Middle frontal gyrus (tissue), 1 donor: Measurements from ENCODE around the gene CLCNKA.
"Not testable (repeated sequence)": the region's sequence is repeated elsewhere in the genome, so short reads cannot be mapped to it uniquely, and the experiment has no call there.

Experiments
- DNase-seq: peaks from one replicate; pipeline ENCODE4 v3.0.0-alpha.2; 2015; ENCODE audit warnings: low spot score; ENCODE audit errors: extremely low spot score

Gene CLCNKA

DNA sequence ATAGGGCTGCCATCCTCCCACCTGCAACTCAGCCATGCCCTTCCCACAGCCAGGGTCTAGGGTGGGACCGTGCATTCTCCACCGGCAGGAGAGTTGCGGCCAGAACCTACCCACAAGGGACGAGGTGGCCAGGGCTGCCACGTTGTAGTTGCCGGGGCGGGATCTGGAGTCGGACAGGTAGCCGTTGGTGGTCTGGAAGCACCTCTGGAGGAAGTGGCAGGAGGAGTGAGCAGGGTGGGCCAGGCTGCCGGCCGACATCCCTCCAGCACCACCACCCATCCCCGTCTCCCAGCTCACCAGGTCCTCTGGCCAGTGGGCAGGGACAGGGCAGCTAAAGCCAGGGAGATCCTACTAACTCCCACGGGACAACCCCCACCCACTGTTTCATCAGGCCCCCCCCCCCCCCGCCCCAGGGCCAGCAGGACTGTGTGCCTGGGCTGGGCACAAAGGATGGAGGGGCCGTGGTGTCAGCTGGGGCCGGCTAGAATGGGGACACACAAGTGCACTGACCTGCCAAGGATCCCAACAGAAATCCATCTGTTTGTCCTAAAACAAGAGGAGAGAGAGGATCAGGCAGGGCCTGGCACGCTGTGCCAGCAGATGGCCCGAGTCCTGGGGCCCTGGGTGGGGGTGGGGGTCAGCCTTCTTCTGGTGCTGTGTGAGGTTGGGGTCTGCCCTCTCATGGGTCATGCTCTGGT, 40.3 kb downstream of the CLCNKA start:
- not testable (repeated sequence) for DNase-seq

DNA sequence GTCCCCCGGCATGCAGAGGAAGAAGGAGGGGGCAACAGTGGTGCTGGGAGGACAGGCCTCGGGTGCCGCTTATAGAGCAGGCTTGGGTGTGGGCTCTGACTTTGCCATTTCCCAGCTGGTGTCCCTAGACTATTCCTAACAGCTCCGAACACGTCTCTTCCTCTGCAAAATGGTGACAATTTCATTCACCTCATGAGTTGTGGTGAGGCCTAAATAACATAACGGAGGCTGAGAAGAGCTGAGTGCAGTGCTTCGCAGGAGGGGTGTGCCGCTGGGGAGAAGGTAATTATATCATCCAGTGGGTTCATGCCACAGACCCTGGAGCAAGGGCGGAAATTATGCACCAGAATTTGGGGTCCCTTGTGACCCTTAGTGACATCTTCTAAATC, 40.8 kb downstream of the CLCNKA start:
- not testable (repeated sequence) for DNase-seq

DNA sequence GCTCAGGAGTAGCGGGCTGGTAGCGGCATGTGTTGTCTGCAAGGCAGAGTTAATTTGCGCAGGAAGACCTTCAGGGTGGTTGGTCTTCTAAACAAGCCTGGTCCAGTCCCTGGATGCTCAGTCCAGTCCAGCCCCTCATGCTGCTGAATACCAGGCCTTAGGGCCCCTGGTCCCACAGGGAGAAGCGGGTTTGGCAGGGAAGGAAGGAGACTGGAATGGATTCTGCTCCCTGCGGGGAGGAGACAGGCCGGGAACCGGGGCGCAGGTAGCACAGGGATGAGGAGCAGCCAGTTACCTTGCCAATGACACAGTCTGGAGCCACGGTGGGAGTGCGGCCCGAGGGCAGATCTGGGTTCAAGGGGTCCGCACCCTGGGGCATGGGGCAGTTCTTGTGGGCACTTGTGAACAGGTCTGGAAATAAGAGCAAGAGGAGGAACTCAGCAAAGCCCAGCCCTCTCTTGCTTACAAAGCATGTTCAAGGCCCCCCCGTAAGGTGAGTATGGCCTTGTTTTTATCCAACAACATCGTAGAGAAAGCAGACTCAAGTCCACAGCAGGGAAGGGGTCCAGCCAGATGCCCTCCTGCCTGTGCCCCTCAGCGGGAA, 41.5 kb downstream of the CLCNKA start:
- no peak for DNase-seq

DNA sequence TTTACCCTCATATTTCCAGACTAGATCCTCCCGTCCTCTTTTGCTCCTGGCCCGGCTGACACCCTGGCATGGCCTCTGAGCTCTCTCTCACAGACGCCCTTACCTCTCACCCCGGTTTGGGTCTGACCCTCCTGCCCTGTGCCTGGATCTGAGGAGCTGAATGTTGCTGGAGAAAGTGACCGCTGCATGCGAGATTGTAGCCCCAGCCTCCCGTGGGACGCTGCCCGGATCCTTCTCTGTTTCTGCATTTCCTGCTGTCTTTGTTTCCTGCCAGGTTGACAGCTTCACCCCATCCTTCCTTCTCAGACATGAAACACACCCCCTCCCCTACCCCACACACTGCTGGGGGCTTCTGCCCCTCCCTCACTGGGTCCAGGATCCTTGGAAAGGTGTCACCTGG, 42.1 kb downstream of the CLCNKA start:
- DNase-seq: no peak

DNA sequence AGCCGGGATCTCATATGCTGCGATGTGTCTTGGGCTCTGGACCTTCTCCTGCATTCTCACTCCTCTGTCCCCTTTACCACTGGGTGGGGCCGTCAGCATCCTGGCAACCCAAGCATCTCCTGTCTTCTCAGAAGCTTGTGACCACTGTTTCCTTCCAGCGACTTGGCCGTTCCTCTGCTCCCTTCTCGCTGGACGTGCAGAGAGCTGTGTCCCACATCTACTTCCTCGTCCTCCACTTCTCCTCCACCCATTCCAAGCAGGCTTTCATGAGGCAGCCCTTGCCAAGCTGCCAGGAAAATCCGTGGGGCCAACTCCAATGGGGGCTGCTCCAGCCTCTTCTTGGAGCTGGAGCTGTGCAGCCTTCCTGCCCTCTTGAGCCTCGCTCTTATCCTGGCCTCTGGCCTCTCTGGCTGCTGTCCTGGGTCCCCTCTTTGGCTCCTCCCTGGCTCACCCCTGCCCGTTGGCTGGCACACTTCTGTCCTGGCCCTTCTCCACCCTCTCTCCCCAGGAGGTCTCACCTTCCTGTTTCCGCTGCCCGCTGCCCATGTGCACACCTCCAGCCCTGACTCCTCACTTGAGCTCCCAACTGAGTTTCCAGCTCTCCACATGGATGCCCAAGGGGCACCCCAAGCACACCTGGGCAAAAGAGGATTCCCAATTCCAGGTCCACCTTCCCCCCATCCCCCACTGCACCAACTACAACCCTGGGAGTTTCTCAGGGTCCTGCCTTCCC, 42.9 kb downstream of the CLCNKA start:
- no peak for DNase-seq

DNA sequence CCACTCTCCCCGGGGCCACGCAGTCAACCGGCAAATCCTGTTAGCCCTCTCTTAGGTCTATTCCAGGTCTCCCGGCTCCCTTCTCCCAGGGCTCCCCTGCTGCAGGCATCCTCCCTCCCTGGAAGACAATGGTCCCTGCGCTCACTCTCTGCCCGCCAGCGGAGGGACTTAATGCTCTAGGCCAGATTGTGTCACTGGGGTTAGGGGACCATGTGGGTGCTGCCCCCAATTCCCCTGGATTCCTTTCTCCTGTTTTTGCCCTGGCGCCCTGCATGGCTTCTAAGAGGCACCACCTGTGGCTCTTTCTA, 43.4 kb downstream of the CLCNKA start:
- no peak for DNase-seq

DNA sequence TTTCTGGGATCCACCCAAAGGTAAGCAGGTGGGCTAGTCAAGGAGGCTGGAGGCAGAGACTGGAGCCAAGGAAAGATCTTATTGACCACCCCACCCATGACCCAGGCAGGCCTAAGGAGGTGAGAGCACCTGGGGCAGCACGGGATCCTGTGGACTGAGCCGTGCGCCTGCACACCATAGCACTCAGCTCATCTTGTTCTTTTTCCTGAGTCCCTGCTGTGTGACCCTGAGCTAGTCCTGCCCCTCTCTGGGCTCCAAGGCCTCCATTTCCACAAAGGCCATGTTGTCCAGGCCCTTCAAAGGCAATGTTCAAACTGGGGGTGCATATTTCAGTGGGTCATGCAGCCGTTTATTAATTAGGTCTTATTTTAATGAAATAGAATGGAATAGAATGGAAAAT, 44.4 kb downstream of the CLCNKA start:
- no peak for DNase-seq

DNA sequence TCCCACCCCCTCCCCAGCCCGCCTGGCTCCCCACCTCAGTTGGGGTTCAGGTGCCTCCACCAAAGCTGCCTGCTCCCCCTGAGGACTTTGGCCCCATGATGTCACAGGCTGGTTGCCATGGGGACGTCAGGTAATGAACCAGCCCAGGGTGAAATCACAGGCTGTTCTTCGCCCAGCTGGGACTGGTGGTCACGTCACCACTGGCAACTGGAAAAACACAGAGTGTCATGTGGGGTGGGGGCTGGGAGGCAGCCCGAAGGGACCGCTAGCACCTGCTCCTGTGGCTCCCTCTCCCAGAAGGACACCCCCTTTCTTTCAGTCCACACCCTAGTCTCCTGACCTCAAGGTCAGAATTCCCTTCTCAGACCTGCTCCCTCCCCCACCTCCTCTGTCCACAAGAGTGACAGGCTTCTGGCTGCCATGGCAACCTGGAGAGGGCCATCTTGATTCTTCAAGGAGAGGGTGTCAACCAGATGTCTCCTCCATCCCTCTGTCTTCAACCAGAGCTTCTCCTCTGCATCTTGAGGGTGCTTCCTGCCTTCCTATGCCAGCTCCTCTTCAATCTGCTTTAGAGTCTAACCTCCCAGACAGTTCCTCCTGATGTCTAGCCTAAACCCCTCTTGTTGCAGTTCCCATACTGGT, 45.4 kb downstream of the CLCNKA start:
- no peak for DNase-seq

DNA sequence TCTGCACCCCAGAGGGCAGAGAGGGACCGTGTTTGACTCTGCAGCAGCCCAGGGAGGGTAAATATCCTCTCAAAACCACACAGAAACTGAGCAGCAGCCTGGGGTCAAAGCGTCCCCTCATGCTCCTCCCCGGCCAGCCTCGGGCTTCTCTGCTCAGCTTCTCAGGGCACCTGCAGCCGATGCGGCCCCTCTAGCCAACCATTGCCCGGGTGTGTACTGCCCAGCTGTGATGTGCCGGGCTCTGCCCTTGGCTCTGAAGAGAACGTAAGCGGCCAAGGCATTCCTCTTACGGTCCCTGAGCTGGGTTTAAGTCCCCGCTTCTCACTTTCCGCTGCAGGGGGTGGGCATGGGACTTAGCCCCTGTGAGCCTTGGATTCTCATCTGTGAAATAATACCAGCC, 46.1 kb downstream of the CLCNKA start:
- no peak for DNase-seq

DNA sequence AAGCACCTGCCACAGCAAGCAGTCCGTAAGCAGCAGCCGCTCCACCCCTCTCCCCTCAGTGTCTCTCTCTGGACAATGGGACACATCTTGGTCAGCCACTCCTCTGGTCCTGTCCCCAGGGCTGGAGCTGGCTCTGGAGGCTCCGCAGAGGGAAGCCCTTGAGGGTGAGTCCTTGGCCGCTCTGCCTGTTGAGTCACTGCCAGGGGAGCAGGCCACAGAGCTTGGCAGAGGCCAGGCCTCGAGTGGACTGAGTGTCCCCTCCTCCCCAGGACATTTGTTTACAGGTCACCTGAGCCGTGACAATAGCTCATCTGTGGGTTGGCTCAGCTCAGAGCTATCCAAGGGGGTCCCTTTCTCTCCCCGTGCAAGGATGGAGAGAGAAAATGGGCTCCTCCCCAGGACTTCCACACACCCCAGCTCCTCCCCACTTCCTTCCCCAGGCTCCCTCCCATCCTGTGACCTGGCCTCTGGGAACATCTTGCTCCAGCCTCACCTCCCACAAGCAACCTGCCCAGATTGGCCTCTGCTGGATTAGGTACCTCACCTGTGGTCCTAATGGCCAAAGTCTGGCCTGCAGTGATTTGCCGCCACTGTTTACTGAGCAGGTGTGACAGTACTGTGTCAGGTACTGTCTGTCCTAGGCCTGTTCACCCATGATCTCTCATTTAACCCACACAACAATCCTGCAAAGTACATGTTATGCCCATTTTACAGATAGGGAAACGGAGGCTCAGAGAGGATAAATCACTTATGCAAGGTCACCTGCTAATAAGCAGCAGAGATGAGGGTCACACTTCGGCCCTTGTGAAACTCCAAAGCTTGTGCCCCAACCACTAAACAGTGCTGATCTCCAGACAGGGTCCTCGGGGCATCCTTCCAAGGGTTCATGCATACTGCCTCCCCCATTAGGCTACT, 46.8 kb downstream of the CLCNKA start:
- DNase-seq: no peak

DNA sequence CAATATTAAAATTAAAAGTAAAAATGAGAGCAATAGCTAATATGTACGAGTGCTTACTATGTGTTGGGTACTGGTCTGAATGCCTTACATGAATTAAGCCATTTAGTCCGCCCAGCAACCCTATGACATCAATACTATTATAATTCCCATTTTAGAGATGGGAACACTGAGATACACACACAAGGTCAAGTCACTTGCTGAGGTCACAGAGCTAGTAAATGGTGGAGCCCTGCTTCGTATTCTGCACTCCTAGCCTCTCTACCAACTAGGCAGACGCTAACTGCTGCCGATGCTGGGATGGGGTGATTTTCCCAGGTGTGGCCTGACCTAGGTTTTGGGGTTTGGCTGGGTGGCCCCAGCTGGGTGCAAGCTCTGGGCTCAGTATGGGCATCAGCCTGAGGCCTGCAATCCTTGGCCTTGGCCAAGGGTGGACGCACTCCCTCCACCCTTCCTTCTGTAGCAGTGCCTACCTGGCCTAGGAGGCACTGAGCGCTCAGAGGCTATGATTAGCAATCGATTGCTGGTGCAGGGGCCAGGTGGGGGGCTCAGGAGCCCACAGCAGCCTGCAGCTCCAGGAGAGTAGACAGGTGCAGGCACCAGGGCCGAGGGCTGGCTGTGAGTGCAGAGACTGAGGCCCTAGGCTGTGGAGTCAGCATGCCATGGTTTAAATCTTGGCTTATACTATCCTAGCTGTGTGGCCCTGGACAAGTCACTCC, 49.0 kb downstream of the CLCNKA start:
- DNase-seq: no peak

DNA sequence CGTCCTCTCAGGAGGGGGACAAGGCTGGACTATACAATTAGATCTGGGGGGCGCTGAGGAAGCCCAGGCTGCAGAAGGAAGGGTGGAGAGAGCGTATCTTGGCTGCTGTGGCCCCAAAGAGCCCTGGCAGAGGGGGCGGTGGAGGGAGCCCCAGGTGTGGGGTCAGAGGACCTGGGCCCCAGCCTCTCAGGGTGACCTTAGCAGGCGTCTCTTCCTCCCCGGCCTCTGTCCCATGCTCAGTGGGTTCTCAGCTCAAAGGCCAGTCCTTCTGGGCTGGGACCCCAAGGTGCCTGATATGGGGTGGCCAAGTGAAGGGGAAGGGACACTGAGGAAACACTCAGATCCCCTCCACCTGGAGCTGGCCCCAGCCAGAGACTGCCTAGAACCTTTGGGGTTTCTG, 49.8 kb downstream of the CLCNKA start:
- DNase-seq: no peak

DNA sequence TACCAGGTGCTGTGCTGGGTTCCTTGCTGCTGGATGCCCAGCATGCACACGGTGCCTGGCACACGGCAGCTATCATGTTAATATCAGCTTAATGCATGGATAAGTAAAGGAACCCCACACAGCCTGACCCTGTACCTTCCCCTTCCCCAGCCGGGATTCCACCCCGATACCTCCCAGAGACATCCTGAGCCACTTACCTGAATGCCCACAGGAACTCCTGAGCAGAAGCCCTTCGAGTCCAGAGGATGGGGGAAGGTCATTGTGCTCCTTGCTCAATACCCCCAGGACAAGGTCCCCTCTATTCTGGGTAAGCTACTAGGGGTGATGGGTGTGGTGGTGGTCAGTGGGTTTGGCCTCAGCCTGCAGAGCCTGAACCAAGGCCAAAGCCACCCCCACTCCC, 50.3 kb downstream of the CLCNKA start:
- DNase-seq: no peak

DNA sequence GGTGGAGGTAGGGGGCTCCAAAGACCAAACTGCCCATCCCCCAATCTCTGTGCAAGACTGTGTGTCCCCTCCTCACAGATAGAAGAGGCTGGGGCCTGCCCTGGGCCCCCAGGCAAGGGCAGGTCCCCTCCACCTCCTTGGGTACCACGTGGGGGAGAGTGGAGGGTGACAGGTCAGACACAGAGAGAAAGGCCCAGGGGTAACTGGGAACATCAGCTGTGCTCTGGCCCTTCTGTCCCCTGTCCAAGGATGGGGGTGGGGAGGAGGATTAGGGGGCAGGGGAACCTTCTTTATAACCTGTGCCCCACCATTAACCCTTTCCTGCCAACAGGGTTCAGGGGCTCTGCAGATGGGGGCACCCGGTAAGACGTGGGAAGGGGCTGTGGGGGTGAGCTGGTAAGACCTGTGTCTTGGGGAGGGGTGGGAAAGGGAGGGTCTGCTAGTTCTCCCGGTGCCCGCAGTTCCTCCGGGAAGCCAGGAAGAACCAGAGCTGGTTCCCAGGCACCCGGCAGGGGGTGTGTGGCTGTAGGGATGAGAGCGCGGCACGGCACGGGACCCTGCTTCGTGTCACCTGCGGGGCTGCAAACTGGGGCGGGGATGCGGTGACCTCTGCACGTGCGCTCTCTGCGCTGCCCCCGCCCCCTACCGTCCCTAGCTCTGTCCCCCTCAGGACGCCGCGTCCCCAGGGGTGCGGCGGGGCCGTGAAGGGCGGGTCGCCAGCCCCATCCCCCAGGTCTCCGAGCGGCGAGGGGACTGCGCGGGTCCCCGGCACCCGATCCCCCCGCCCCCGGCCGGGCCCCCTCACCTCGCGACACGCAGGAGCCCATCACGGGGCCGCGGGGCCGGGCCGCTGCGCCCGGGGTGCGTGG, 51.0 kb downstream of the CLCNKA start:
- no peak for DNase-seq

DNA sequence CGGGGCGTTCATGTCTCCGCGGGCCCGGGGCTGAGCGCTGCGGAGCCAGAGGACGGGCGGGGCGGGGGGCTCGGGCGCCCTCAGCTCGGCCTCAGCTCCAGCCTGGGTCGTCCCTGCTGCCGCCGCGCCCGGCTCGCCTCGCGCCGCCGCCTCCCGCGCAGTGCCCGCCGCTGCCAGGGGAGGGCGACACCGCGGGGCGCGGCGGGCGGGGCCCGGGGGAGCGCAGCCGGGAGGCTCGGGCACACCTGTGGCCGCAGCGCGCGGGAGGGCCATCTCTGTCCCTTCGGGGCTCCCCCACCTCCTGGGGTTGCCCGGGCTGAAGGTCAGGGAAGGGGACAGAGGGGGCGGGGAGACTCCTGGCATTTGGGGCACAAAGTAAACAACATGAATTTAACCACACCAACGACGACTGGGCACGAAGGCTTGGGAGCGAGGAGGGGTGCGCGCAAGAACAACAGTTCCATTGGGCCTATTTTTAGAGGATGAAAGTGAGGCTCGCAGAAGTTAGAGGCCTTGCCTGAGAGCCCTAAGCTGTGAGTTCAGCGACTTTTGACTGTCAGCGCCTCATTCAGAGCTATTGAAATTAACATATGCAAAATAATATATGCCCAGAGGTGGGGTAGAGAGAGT, 51.8 kb downstream of the CLCNKA start, which contains the start of gene FAM131C:
TSS of gene FAM131C (minus strand) at position 162 of the 630 bp plus-strand sequence. CDS start 209 bp downstream, outside the sequence.
- DNase-seq: no peak

DNA sequence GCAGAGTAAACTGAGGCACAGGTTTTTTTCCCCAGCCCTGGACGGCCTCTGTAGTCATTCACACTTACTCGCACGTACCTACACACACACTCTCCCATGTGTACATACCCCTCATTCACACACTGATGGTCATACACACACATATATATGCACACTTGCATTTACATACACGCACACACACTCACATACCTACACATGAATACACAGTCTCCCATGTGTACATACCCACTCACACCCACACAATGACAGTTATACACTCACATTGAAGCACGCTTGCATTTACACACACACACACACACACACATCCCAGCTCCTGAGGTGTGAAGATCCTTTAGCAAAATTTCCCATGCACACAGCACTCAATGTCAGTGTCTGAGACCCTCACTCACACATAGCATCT, 52.4 kb downstream of the CLCNKA start:
- no peak for DNase-seq

DNA sequence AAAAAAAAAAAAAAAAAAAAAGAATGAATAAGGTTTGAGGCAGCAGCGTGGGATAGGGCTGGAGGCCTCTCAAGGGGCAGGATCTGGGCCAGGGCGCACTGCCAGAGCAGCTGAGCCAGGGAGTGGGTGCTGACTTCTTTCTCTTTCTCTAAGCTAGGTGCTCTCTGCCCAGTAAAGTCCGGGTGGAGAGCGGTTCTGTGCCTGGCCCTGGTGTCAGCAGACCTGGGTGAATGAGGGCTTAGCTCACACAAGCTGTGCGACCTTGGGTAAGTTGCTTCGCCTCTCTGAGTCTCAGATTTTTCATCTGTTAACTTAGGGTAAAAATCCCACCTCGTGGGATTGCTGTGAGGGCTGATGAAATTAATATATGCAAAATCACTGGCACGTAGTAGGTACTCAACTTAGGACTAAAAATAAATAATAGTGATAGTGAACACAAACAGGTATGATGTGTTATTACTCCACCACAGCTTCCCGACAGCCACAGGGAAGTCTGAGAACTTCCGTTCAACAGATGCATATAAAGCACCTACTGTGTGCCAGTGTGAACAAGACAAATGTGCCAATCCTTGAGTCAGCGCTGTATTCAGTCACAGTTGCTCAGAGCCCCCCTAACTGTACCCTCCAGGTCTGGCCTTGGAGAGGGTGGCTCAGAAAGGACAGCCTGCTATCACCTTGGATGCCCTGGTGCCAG, 53.6 kb downstream of the CLCNKA start:
- DNase-seq: no peak

DNA sequence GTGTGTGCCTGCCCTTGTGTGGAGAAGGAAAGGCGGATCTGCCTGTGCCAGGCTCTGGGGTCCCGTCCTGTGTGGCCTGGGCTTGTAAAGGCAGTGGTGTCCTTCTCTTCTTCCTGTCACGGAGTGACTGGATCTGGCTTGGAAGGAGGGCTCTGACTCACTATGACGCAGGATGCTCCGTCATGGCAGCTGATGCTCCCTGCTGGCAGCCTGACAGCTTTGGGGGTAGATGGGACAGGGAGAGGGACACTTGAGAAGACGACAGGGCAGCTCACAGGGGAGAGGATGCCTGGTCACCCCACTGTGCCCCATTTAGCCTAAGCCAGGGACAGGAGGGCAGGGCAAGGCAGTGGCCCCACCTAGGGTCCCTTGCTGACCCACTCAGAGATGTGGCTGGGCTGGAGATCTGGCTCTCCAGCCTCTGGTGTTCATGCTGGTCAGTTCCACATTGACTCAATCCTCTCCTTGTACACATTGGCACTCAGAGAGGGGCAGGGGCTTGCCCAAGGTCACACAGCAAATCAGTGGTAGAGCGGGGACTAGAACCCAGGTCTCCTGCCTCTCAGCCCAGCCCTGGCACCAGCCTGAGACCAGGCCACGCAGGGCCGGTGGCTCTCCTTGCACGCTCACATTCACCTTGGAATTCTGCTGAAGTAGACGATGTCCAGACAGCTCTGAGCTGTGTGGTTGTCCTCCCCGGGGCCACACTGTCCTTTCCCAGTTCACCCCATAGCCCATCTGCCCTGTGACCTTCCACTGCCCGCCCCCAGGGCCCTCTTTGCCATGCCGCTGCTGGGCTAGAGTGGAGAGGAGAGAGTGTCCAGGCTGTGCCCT, 54.4 kb downstream of the CLCNKA start:
- no peak for DNase-seq
